GM12864 (cell line): ENCODE data around the gene MEF2D.

Experiments used
- DNase-seq: peaks from one replicate; pipeline ENCODE4 v3.0.0-alpha.2; 2011; ENCODE audit warnings: low read depth
- H3K4me3 ChIP-seq: 2 replicates; pipeline ENCODE4 v1.5.1; 2011; ENCODE audit warnings: mild to moderate bottlenecking, low read depth, low read length, control low read depth
- CTCF ChIP-seq: IDR thresholded peaks from 2 replicates; pipeline ENCODE4 v1.5.1; 2011; ENCODE audit warnings: low read depth, mild to moderate bottlenecking, moderate library complexity, low read length, control low read depth, inconsistent platforms; ENCODE audit errors: missing control alignments

The MEF2D gene

GRCh38 chr1:156544592-156545102 lies 44.1 kb upstream of the MEF2D start:
- no peak for TF ChIP-seq CTCF
- no peak overlapping the region for H3K4me3 ChIP-seq
- DNase-seq: no peak

- TF ChIP-seq CTCF: no peak
These were observed 42.5 kb upstream of the MEF2D start for GRCh38 chr1:156543066-156543465.

GRCh38 chr1:156540955-156541354 lies 40.4 kb upstream of the MEF2D start:
- no peak for TF ChIP-seq CTCF
- H3K4me3 ChIP-seq: no peak overlapping the region
- DNase-seq: no peak

More at GRCh38 chr1:156543066-156543465, 42.5 kb upstream of the MEF2D start:
- H3K4me3 ChIP-seq: no peak overlapping the region
- DNase-seq: no peak

- no peak overlapping the region for H3K4me3 ChIP-seq
These were observed 39.3 kb upstream of the MEF2D start for GRCh38 chr1:156539818-156540355.

GRCh38 chr1:156538711-156539440 lies 38.3 kb upstream of the MEF2D start:
- TF ChIP-seq CTCF: no peak

More at GRCh38 chr1:156539818-156540355, 39.3 kb upstream of the MEF2D start:
- no peak for TF ChIP-seq CTCF
- no peak for DNase-seq

GRCh38 chr1:156537027-156537426 lies 36.5 kb upstream of the MEF2D start:
- DNase-seq: no peak
- no peak overlapping the region for H3K4me3 ChIP-seq
- no peak for TF ChIP-seq CTCF

More at GRCh38 chr1:156538711-156539440, 38.3 kb upstream of the MEF2D start:
- DNase-seq: no peak
- H3K4me3 ChIP-seq: no peak overlapping the region
